ENCODE measurements around the gene PPP5C. TPM values are rescaled to one million over a fixed set of nuclear protein-coding genes. Genes with fewer than 3 reads are reported as not detected.

Gene PPP5C, protein sequence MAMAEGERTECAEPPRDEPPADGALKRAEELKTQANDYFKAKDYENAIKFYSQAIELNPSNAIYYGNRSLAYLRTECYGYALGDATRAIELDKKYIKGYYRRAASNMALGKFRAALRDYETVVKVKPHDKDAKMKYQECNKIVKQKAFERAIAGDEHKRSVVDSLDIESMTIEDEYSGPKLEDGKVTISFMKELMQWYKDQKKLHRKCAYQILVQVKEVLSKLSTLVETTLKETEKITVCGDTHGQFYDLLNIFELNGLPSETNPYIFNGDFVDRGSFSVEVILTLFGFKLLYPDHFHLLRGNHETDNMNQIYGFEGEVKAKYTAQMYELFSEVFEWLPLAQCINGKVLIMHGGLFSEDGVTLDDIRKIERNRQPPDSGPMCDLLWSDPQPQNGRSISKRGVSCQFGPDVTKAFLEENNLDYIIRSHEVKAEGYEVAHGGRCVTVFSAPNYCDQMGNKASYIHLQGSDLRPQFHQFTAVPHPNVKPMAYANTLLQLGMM
- total RNA-seq, result 79.5 and 86.0 TPM in 2 replicates
- long read RNA-seq, transcript PPP5C-201 (13 exons, 2,109 nt), result major isoform, 8 of 13 reads
- long read RNA-seq, partial matches to known transcripts, result 3 of 13 reads
- long read RNA-seq, other reads (novel, unspliced or antisense), result 2 of 13 reads

DNA sequence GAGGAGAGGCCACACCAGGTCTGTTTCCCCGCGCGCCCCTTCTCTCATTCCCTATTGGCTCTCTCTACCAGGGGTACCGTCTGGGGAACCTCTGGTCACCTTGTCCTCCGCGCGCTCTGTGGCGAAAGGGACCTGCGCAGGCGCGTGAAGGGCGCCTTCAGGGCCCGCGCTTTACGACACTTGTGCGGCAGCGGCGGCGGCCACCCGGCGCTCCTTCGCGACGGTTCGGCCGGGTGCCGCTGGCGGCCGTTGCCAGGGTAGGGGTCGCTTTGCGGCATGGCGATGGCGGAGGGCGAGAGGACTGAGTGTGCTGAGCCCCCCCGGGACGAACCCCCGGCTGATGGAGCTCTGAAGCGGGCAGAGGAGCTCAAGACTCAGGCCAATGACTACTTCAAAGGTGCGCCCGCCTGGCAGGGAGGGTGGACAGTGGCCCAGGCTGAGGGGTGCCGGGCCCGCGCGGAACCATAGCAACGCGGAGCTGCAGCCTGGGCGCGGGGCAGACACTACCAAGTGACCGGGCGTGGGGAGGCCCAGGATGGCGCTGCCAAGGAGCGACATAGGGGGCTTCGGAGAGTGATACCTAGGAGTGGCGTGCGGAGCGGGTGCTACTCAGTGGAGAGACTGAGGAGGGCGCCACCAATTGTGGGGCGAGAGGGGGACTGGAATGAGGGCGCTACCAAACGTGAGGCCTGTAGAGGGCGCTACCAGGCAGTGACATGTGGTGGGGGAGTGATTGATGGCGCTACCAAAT, at the start of gene PPP5C:
Gene PPP5C (plus strand): TSS at position 267 of the 751 bp plus-strand sequence. CDS start 10 bp downstream, at position 277.
- H3K27ac Mint-ChIP-seq (ENCODE audit: unreplicated experiment), result peak within 1 kb of the TSS; percentile 89
- DNase-seq (ENCODE audit: extremely low spot score, unreplicated experiment), result peak; percentile 98

GRCh38 chr19:46297700-46298478, 49.0 kb upstream of the PPP5C start:
- H3K27me3 Mint-ChIP-seq (ENCODE audit: unreplicated experiment), result no peaks in the 10 kb centered on the region
- H3K4me3 Mint-ChIP-seq (ENCODE audit: unreplicated experiment), result peak overlapping the region; percentile 78
- TF ChIP-seq, protein P1, sequence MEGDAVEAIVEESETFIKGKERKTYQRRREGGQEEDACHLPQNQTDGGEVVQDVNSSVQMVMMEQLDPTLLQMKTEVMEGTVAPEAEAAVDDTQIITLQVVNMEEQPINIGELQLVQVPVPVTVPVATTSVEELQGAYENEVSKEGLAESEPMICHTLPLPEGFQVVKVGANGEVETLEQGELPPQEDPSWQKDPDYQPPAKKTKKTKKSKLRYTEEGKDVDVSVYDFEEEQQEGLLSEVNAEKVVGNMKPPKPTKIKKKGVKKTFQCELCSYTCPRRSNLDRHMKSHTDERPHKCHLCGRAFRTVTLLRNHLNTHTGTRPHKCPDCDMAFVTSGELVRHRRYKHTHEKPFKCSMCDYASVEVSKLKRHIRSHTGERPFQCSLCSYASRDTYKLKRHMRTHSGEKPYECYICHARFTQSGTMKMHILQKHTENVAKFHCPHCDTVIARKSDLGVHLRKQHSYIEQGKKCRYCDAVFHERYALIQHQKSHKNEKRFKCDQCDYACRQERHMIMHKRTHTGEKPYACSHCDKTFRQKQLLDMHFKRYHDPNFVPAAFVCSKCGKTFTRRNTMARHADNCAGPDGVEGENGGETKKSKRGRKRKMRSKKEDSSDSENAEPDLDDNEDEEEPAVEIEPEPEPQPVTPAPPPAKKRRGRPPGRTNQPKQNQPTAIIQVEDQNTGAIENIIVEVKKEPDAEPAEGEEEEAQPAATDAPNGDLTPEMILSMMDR (IDR thresholded peaks at IDR 0.05), result peak; percentile 31
- no peaks in the 10 kb centered on the region for H3K36me3 Mint-ChIP-seq (ENCODE audit: unreplicated experiment)
- DNase-seq (ENCODE audit: extremely low spot score, unreplicated experiment), result no peak
- H3K4me1 Mint-ChIP-seq (ENCODE audit: unreplicated experiment), result peaks cover 53% of the 10 kb centered on the region
- peak overlapping the region; percentile 96 for H3K27ac Mint-ChIP-seq (ENCODE audit: unreplicated experiment)
- H3K9me3 Mint-ChIP-seq (ENCODE audit: unreplicated experiment), result no peaks in the 10 kb centered on the region

More for the DNA sequence above, at the start of gene PPP5C:
- Mint-ChIP-seq H3K4me1 (ENCODE audit: unreplicated experiment) (peaks cover 53% of the 10 kb centered on the region), H3K9me3 (ENCODE audit: unreplicated experiment) (no peaks in the 10 kb centered on the region), H3K27me3 (ENCODE audit: unreplicated experiment) (no peaks in the 10 kb centered on the region), H3K4me3 (ENCODE audit: unreplicated experiment) (peak within 1 kb of the TSS; percentile 96), H3K36me3 (ENCODE audit: unreplicated experiment) (peaks cover 4% of the 10 kb centered on the region)
- TF ChIP-seq, protein P1 (IDR thresholded peaks at IDR 0.05), result peak; percentile 81

DNA sequence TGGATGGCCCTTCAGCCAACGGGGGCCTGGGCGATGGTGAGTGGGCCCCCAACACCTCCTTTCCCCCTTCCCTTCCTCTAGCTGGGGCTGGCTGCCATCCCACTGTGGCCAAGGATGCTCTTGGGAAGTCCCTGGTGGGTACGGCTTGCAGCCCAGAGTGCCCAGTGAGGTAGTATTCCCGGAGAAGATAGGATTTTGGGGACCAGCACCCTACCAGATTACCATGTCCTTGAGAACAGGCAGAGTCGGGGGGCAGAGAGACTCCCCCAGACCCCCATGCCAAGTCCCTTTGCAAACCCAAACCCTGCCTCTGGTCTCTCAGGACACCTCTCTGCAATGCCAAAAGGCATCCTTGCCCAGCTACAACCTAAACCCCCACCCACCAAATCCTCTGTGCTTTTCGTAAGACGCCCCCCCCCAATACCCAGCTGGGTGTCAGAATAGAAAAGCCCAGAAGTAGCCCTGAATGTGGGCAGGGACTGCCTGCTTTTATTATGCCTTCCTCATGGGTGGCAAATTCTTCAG, 48.3 kb upstream of the PPP5C start:
- DNase-seq (ENCODE audit: extremely low spot score, unreplicated experiment), result no peak
- no peaks in the 10 kb centered on the region for H3K36me3 Mint-ChIP-seq (ENCODE audit: unreplicated experiment)
- H3K27ac Mint-ChIP-seq (ENCODE audit: unreplicated experiment), result peak overlapping the region; percentile 96
- H3K9me3 Mint-ChIP-seq (ENCODE audit: unreplicated experiment), result no peaks in the 10 kb centered on the region
- H3K4me3 Mint-ChIP-seq (ENCODE audit: unreplicated experiment), result peak overlapping the region; percentile 57
- H3K4me1 Mint-ChIP-seq (ENCODE audit: unreplicated experiment), result peaks cover 59% of the 10 kb centered on the region
- no peaks in the 10 kb centered on the region for H3K27me3 Mint-ChIP-seq (ENCODE audit: unreplicated experiment)
- TF ChIP-seq, protein P1 (IDR thresholded peaks at IDR 0.05), result no peak

DNA sequence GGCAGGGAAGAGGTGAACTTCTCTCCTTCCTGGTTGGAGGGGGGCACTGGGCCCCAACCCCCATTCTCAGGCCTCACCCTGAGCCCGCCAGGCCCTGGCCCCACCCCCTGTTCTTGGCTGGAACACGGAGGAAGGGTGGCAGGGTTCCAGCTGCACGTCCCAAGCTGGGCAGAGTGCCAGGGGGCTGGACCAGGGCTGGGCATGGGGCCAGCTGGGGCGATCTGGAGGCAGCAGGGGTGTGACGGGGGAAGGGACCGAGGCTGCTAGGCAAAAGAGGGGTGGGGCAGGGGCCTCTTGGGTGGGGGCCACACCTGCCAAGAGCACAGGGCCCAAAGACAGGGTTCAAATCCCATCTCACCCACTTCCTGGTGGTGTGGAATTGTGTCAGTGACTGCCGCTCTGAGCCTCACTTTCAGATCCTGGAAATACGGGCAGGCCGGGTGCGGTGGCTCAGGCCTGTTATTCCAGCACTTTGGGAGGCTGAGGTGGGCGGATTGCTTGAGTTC, 47.8 kb upstream of the PPP5C start:
- H3K4me3 Mint-ChIP-seq (ENCODE audit: unreplicated experiment), result peak overlapping the region; percentile 57
- TF ChIP-seq, protein P1 (IDR thresholded peaks at IDR 0.05), result no peak
- peak overlapping the region; percentile 96 for H3K27ac Mint-ChIP-seq (ENCODE audit: unreplicated experiment)
- H3K36me3 Mint-ChIP-seq (ENCODE audit: unreplicated experiment), result no peaks in the 10 kb centered on the region
- peak; percentile 99 for DNase-seq (ENCODE audit: extremely low spot score, unreplicated experiment)
- peaks cover 65% of the 10 kb centered on the region for H3K4me1 Mint-ChIP-seq (ENCODE audit: unreplicated experiment)
- no peaks in the 10 kb centered on the region for H3K27me3 Mint-ChIP-seq (ENCODE audit: unreplicated experiment)
- no peaks in the 10 kb centered on the region for H3K9me3 Mint-ChIP-seq (ENCODE audit: unreplicated experiment)
